WERI-Rb-1 (cell line): Measurements from ENCODE around the gene CAPN2.

ENCODE experiments used
- DNase-seq: peaks from one replicate; pipeline ENCODE4 v3.0.0-alpha.2; 2020
- H3K27ac ChIP-seq: fragments of 250-450 bp; sonication (Bioruptor Pico); 2 replicates; pipeline ENCODE4 v1.5.1; 2020; ENCODE audit warnings: mild to moderate bottlenecking, moderate library complexity
- H3K27me3 ChIP-seq: fragments of 250-450 bp; sonication (Bioruptor Pico); 2 replicates; pipeline ENCODE4 v1.5.1; 2021; ENCODE audit warnings: mild to moderate bottlenecking, low read depth, moderate library complexity; ENCODE audit not compliant: insufficient read depth, severe bottlenecking
- H3K36me3 ChIP-seq: fragments of 250-450 bp; sonication (Bioruptor Pico); 2 replicates; pipeline ENCODE4 v1.5.1; 2020; ENCODE audit warnings: mild to moderate bottlenecking, moderate library complexity
- H3K4me3 ChIP-seq: 2 replicates; pipeline ENCODE4 v1.5.1; 2011; ENCODE audit warnings: low read depth, mild to moderate bottlenecking, control low read depth, low read length
- H3K9me3 ChIP-seq: fragments of 250-450 bp; sonication (Bioruptor Pico); 2 replicates; pipeline ENCODE4 v1.5.1; 2021; ENCODE audit warnings: mild to moderate bottlenecking, moderate library complexity; ENCODE audit not compliant: severe bottlenecking
- TF ChIP-seq, protein P1 (sequence below): IDR thresholded peaks from 2 replicates; pipeline ENCODE4 v1.5.1; 2011; ENCODE audit warnings: low read depth, mild to moderate bottlenecking, control low read depth, inconsistent platforms, low read length

CAPN2 gene

DNA sequence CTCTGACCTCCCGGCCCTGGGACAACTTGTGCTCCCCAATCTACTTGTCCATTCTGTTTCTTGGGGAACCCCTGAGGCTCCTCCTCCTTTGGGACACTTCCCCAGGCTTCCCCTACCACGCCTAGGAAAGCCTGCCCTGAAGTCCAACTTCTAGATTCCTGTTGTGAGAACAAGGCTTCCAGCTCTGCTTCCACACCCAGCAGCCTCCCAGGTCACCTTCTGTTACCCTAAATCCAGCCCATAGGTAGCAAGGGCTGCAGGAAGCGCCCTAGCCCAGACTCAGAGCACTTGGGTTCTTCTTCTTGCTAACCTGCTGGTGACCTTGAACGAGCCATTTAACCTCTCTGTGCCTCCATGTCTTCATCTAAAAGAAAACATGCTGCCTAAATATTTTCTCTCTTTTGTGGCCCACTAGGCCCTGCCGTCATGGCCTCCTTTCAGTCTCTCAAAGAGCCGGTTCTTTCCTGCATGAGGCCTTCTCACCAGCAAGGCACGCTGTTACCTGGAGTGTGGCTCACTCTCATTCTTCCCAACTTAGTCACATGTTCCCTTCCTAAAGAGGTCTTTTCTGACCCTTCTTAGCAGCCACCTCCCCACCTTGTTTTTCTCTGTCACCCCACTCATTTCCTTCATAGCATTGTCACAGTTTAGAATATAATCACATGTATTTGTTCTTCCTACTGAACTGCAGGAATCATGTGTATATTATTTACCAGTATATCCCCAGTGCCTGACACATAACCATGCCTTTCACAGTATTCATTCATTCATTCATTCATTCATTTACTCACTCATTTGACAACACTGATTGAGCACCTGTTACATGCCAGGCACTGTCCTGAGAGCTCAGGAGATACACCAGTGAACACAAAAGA lies 1.4 kb downstream of the CAPN2 start:
- TF ChIP-seq, protein P1, sequence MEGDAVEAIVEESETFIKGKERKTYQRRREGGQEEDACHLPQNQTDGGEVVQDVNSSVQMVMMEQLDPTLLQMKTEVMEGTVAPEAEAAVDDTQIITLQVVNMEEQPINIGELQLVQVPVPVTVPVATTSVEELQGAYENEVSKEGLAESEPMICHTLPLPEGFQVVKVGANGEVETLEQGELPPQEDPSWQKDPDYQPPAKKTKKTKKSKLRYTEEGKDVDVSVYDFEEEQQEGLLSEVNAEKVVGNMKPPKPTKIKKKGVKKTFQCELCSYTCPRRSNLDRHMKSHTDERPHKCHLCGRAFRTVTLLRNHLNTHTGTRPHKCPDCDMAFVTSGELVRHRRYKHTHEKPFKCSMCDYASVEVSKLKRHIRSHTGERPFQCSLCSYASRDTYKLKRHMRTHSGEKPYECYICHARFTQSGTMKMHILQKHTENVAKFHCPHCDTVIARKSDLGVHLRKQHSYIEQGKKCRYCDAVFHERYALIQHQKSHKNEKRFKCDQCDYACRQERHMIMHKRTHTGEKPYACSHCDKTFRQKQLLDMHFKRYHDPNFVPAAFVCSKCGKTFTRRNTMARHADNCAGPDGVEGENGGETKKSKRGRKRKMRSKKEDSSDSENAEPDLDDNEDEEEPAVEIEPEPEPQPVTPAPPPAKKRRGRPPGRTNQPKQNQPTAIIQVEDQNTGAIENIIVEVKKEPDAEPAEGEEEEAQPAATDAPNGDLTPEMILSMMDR: no peak
- no peak overlapping the region; the same call in 1 of the 2 replicates for H3K4me3 ChIP-seq

DNA sequence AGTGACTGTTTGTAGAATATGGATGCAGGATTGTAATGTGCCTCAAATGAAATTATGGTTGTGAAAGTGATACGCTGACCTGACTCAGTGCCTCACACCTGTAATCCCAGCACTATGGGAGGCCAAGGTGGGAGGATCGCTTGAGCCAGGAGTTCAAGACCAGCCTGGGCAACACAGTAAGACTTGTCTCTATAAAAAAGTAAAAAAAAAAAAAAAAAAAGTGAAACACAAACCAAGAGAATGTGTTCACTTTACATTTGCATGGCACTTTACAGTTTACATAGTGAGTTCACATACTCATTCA lies 2.0 kb downstream of the CAPN2 start:
- TF ChIP-seq, protein P1: no peak
- no peaks in the 10 kb centered on the region for H3K27me3 ChIP-seq
- H3K9me3 ChIP-seq: no peaks in the 10 kb centered on the region
- no peaks in the 10 kb centered on the region for H3K36me3 ChIP-seq
- no peak for DNase-seq
- no peak overlapping the region for H3K27ac ChIP-seq
- H3K4me3 ChIP-seq: no peak overlapping the region

More for the DNA sequence above, 1.4 kb downstream of the CAPN2 start:
- Histone ChIP-seq H3K27me3 (no peaks in the 10 kb centered on the region), H3K9me3 (no peaks in the 10 kb centered on the region), H3K27ac (no peak overlapping the region), H3K36me3 (no peaks in the 10 kb centered on the region)
- DNase-seq: no peak

DNA sequence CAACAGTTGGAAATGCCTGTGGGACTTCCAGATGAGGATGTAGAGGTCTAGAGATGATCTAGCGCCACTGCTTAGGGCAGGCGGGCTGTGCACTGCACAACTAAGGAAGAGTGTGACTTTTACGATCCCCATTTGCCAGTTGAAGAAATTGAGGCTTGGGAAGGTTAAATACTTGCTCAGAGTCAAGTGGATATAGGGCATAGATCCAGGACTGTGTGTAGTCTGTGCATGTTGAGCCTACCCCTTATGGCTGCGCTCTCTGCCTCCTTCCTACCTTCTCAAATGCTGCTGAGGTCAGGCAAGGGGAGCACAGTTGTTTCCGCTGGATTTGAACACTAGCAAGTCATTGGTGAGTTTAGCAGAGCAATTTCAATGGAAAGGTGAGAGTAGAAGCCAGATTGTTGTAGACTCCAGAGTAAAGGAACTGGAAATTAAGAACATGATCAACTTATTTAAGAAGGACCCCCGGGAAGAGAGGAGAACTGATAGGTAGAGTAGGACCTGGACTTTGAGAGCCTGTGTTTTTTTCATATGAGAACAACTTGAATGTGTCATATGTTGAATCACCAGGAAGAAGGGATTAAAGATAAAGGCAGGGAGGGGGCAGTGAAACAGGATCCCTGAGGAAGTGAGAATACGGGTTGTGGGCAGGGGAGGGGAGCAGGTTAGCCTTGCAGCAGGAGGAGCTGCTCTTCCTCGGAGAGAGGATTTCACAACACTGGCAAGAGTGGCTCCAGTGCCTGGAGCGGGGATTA lies 2.7 kb downstream of the CAPN2 start:
- no peaks in the 10 kb centered on the region for H3K9me3 ChIP-seq
- no peak overlapping the region for H3K27ac ChIP-seq
- DNase-seq: peak; percentile 49
- H3K27me3 ChIP-seq: no peaks in the 10 kb centered on the region
- H3K36me3 ChIP-seq: no peaks in the 10 kb centered on the region
- TF ChIP-seq, protein P1: no peak
- no peak overlapping the region for H3K4me3 ChIP-seq

DNA sequence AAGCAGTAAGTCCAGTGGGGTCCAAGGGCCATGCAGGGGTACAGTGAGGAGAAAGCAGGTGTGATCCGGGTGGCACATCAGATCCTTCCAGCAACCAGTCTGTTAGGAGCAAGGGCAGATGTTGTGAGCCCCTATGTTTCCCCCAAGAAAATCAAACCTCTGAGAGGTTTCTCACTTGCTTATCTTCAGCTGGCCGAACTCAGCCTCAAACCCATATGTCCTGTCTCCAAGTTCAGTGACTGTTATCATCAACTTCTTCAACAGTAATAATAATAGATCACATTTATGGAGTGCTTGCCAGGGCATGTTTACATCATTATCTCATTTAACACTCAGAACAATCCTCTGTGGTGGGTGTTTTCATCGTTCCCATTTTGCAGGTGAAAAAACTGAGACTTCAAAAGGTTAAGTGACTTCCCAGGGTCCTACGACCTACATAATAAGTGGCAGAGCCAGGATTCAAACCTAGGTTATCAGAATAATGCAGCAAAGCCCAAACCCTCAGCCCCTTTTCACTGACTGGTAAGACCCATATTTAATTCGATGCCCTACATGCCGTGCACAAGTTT lies 3.3 kb downstream of the CAPN2 start:
- H3K36me3 ChIP-seq: no peaks in the 10 kb centered on the region
- no peak overlapping the region for H3K4me3 ChIP-seq
- no peaks in the 10 kb centered on the region for H3K27me3 ChIP-seq
- TF ChIP-seq, protein P1: no peak
- no peak overlapping the region for H3K27ac ChIP-seq
- H3K9me3 ChIP-seq: no peaks in the 10 kb centered on the region
- DNase-seq: no peak

DNA sequence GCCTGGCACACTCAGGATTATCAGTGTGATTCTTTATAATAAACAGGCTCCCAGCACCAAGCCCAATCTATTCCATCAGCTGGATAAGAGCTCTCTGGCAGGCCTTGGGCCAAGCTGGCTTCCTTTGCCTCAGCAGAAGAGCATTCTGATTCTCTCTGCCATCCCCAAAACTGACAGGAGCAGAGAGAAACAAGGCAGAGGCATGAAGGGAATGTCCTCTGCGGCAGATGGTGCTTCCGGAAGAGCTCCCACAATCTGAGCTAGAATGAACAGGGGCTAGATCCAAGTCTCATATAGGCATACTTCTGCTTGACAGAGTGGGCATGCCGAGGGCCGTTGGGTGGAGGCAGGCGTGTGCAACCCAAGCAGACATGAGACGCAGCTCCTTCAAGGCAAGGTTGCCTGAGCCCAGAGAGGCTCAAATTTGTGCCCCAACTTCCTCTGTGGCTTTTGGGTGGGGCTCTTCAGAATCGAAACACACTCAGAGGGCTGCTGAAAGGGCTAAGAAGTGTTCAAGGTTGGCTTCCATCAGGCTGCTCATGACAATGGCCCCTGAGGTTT lies 4.0 kb downstream of the CAPN2 start:
- no peak overlapping the region for H3K27ac ChIP-seq
- TF ChIP-seq, protein P1: no peak
- H3K9me3 ChIP-seq: no peaks in the 10 kb centered on the region
- no peak for DNase-seq
- no peak overlapping the region for H3K4me3 ChIP-seq
- no peaks in the 10 kb centered on the region for H3K36me3 ChIP-seq
- H3K27me3 ChIP-seq: no peaks in the 10 kb centered on the region
